GM13977 (cell line): ENCODE measurements around the gene MAPT.

Experiments used
- DNase-seq: peaks from one replicate; pipeline ENCODE4 v3.0.0; 2012; ENCODE audit warnings: low spot score
- CTCF ChIP-seq: IDR thresholded peaks from 2 replicates; pipeline ENCODE4 v1.5.1; 2012; ENCODE audit warnings: mild to moderate bottlenecking, control low read depth; ENCODE audit not compliant: insufficient read depth; ENCODE audit errors: extremely low read depth, missing control alignments
- in situ Hi-C: fragments of 300-500 bp; cut with MboI; formaldehyde crosslinking; loops from one replicate; pipeline ENCODE4 v1.12.0; 2022; ENCODE audit warnings: low sequenced_read_pairs, low pct_unique_long_range_greater_than_20kb, mixed read lengths, inconsistent platforms; ENCODE audit not compliant: unreplicated experiment

Gene MAPT

GRCh38 chr17:46037722-46038255 is 143.4 kb downstream of the MAPT start:
- in situ Hi-C loops, result no loop called here
- TF ChIP-seq CTCF, result no peak
- no peak for DNase-seq

GRCh38 chr17:46038414-46038813 is 144.1 kb downstream of the MAPT start:
- no peak for DNase-seq
- no peak for TF ChIP-seq CTCF
- in situ Hi-C loops, result no loop called here

- in situ Hi-C loops, result no loop called here
- no peak for DNase-seq
- no peak for TF ChIP-seq CTCF
Measured at GRCh38 chr17:46038937-46039336, 144.6 kb downstream of the MAPT start.

GRCh38 chr17:46039592-46040186 is 145.3 kb downstream of the MAPT start:
- in situ Hi-C loops, result no loop called here
- no peak for TF ChIP-seq CTCF
- no peak for DNase-seq

GRCh38 chr17:46042246-46042645 is 147.9 kb downstream of the MAPT start:
- DNase-seq, result no peak
- no peak for TF ChIP-seq CTCF
- in situ Hi-C loops, result no loop called here

- in situ Hi-C loops, result no loop called here
- no peak for DNase-seq
- TF ChIP-seq CTCF, result no peak
Measured at GRCh38 chr17:46042925-46043324, 148.6 kb downstream of the MAPT start.
